ENCODE results near the gene PSMG4.

The PSMG4 gene

DNA sequence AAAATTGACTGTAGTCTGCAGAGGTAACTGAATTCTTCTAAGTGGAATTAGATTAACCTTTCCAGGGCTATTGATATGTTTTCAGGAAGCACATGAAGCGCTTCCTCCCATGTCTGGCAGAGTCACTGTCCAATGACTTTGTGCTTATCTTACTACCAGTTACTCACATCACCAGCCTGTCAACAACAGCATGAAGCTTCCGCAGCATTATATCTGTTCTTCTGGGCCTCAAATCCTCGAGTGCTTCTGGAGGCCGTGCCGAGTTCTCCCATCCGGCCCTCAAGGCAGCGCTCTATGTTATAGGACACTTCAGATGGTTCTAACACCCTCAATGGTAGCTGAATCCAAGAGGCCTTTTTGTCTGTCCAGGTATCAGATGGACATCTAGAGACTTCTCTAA lies 33.2 kb downstream of the PSMG4 start:
- DNase-seq (ENCODE audit: insufficient read length, low spot score) = no peak
- FAIRE-seq = no peak
- no peak for TF ChIP-seq POLR2AphosphoS5 (IDR thresholded peaks at IDR 0.05; ENCODE audit: low read depth, low read length)
- no peak for TF ChIP-seq SPI1 (IDR thresholded peaks at IDR 0.05; ENCODE audit: low read depth, low read length)
- TF ChIP-seq PAX5 (IDR thresholded peaks at IDR 0.05; ENCODE audit: insufficient read depth, low read length, severe bottlenecking) = no peak
- TF ChIP-seq TAF1 (IDR thresholded peaks at IDR 0.05; ENCODE audit: low read depth, low read length) = no peak
- no peak for TF ChIP-seq POLR2A (IDR thresholded peaks at IDR 0.05; ENCODE audit: low read depth, low read length)
- TF ChIP-seq POU2F2 (IDR thresholded peaks at IDR 0.05; ENCODE audit: low read depth, low read length) = no peak

DNA sequence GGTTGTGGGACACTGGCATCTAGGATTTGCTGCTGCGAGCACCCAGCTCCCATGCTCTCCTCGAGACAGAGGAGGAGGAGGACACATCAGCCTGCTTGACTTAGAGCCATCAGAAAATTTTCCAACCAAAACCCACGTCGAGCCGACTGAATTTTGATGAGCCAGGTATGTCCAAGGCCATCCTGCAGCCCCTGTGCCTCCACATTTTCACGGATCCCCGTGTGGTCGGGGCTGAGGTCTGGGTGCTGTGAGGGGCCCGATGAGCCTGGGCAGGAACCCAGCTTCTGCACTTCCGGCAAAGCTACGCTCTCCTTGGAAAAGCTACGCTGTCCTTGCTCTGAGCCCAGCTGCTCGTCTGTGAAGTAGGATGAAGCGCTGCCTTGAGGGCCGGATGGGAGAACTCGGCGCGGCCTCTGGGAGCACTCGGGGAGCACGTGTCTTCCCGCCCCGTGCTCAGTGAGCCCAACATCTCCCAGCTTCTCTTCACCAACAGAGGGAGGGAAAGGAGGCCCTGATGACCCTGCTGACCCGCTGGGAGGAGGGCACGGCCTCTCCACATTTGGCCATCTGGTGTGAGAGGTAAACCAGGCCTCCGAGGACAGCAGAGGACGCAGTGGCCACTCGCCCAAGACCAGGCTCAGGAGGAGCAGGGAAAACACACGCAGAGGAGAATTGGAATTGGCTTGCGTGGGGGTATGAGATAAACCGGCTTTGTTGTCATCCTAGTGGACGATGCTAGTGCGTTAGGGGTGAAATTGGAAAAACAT lies 33.9 kb downstream of the PSMG4 start:
- FAIRE-seq (no peak), DNase-seq (ENCODE audit: insufficient read length, low spot score) (no peak)
- TF ChIP-seq TAF1 (IDR thresholded peaks at IDR 0.05; ENCODE audit: low read depth, low read length) (no peak), SPI1 (IDR thresholded peaks at IDR 0.05; ENCODE audit: low read depth, low read length) (no peak), POU2F2 (IDR thresholded peaks at IDR 0.05; ENCODE audit: low read depth, low read length) (no peak), PAX5 (IDR thresholded peaks at IDR 0.05; ENCODE audit: insufficient read depth, low read length, severe bottlenecking) (no peak), POLR2A (IDR thresholded peaks at IDR 0.05; ENCODE audit: low read depth, low read length) (no peak), POLR2AphosphoS5 (IDR thresholded peaks at IDR 0.05; ENCODE audit: low read depth, low read length) (no peak)

DNA sequence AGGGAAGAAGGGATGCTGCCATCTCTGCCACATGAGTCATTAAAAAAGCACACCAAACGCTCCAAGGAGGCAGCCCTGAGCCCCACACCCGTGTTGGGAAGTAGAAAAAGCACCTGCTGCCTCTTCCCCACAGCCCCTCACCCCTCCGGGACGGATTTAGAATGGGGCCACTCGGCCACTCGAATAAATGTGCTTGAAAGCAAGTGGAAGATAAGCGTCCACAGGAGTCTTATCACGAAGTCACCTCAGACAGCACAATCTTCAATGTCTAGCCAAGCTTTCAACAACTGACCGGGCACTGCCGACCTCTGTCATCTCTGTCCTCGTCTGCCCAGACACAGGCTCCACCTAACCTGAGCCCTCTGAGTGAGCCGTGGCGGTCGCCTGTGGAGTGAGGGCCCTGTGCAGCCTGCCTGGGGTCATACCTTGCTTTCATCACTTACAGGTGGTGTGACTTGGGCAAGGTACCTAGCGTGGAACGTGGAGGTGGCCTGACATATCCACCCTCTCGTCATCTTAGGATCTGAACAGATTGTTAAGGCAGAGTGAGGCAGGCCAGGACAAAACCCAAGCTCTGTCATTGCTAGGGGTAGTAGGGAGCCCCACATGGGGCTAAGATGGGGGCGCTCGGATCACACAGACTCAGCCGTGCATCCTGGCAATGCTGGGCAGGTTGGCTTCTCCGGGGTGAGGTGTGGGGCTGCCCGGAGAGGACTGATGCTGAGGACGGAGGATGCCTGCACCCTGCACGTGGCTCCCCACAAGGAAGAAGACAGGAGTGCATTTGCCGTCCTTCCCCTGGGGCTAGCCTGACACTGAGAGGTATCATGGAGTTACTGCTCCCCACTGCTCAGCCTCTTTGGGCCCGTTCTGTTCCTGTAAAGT lies 34.8 kb downstream of the PSMG4 start:
- no peak for TF ChIP-seq TAF1 (IDR thresholded peaks at IDR 0.05; ENCODE audit: low read depth, low read length)
- no peak for TF ChIP-seq SPI1 (IDR thresholded peaks at IDR 0.05; ENCODE audit: low read depth, low read length)
- no peak for TF ChIP-seq PAX5 (IDR thresholded peaks at IDR 0.05; ENCODE audit: insufficient read depth, low read length, severe bottlenecking)
- TF ChIP-seq POLR2A (IDR thresholded peaks at IDR 0.05; ENCODE audit: low read depth, low read length) = no peak
- no peak for TF ChIP-seq POU2F2 (IDR thresholded peaks at IDR 0.05; ENCODE audit: low read depth, low read length)
- no peak for TF ChIP-seq POLR2AphosphoS5 (IDR thresholded peaks at IDR 0.05; ENCODE audit: low read depth, low read length)
- DNase-seq (ENCODE audit: insufficient read length, low spot score) (no peak), FAIRE-seq (no peak)

DNA sequence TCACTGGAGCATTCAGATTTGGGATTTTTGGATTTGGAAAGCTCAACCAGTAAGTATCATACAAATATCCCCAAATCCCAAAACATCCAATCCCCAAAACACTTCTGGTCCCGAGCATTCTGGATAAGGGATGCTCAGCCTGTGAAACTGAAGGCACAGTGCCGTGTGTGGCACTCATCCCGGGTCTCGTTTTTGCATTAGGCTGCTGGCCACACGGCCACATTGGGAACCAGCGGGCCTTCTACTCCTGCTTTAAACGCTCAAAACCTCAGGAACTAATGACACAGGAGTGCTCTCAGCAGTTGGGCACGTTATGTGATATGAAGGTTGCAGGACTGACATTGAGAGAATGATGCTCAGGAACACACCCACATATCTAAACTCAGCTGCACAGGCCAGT lies 35.6 kb downstream of the PSMG4 start:
- DNase-seq (ENCODE audit: insufficient read length, low spot score) = no peak
- TF ChIP-seq POU2F2 (IDR thresholded peaks at IDR 0.05; ENCODE audit: low read depth, low read length) = no peak
- no peak for TF ChIP-seq PAX5 (IDR thresholded peaks at IDR 0.05; ENCODE audit: insufficient read depth, low read length, severe bottlenecking)
- no peak for FAIRE-seq

DNA sequence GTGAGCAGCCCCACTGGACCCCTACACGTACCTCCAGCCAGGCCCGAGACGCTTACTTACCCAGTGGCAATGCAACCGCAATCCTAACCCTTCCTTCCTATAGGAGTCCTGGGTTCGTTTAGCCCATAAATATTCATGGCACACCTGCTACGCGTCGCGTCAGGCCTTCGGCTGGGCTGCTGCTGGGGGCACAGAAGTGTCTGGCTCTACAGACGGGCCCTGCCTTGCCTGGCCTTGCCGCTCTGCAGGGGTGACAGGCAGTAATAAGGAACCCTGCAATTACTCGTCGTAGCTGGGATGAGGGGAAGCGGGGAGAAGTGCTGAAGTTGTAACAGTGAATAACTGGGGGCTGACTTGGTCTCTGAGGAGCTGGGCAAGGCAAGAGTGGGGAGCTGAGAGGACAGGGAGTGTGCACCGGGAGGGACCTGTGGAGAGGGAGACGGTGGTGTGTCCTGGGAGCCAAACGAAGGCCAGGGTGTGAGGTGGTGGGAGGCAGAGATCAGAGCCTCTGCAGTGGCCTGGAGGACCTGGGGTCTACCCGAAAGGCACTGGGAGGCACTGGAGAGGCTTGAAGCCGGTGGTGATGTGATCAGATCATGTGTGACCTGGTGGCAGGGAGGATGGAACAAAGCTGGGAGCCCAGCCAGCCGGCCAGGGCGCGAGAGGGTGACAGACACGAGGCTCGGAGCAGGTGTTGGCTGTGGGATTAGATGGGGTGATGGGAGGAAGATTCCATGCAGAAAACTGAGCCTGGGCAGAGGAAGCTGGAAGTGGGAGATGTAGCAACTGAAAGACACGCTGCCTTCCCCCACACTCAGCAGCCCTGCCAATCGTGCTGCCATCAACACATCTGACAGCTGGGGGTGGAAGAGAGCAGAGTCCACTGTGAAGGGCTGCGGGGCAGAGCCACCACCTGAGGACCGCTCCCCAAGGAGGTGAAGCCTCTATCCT lies 36.4 kb downstream of the PSMG4 start:
- FAIRE-seq (no peak), DNase-seq (ENCODE audit: insufficient read length, low spot score) (no peak)
- TF ChIP-seq POU2F2 (IDR thresholded peaks at IDR 0.05; ENCODE audit: low read depth, low read length) (no peak), PAX5 (IDR thresholded peaks at IDR 0.05; ENCODE audit: insufficient read depth, low read length, severe bottlenecking) (no peak), TAF1 (IDR thresholded peaks at IDR 0.05; ENCODE audit: low read depth, low read length) (no peak)

DNA sequence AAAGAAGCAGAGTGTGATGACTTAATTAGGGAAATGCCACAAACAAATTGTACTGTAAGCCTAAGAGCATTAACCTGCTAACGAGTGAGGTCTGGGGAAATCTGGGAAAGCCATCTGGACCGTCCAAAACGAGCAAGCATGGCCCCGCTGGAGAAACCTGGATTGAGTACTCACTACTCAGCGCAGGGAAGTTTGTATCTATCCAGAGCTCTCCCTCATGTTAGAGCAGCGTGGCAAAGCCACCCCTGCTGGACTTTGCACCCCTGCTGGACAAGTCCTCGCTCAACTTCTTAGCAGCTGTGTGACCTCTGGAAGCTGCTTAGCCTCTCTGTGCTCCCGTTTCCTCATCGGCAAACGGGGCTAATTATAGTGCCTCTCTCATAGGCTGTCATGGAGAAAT lies 37.3 kb downstream of the PSMG4 start:
- FAIRE-seq = no peak
- DNase-seq (ENCODE audit: insufficient read length, low spot score) = no peak
- TF ChIP-seq PAX5 (IDR thresholded peaks at IDR 0.05; ENCODE audit: insufficient read depth, low read length, severe bottlenecking) (no peak), SPI1 (IDR thresholded peaks at IDR 0.05; ENCODE audit: low read depth, low read length) (no peak), POU2F2 (IDR thresholded peaks at IDR 0.05; ENCODE audit: low read depth, low read length) (no peak), TAF1 (IDR thresholded peaks at IDR 0.05; ENCODE audit: low read depth, low read length) (no peak), POLR2AphosphoS5 (IDR thresholded peaks at IDR 0.05; ENCODE audit: low read depth, low read length) (no peak), POLR2A (IDR thresholded peaks at IDR 0.05; ENCODE audit: low read depth, low read length) (no peak)

DNA sequence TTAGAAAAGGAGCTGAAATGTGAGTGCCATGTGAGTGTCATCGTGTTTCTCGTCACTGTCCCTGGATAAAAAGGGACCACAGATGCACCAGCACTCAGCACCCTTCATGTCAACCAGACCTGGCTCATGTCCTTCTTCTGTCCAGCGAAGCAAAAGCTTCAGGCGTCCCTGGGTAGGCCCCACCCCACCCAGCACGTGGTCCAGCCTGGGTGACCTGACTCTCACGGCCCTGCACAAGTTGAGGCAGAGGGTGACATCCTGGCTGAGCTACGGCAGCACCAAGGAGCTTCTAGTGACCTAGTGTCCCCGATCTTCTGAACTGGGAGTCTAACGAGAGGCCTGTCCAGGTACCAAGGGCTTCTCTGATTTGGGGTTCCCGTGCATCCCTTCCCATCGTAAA lies 37.8 kb downstream of the PSMG4 start:
- no peak for TF ChIP-seq PAX5 (IDR thresholded peaks at IDR 0.05; ENCODE audit: insufficient read depth, low read length, severe bottlenecking)
- TF ChIP-seq POLR2AphosphoS5 (IDR thresholded peaks at IDR 0.05; ENCODE audit: low read depth, low read length) = no peak
- TF ChIP-seq POLR2A (IDR thresholded peaks at IDR 0.05; ENCODE audit: low read depth, low read length) = no peak
- TF ChIP-seq POU2F2 (IDR thresholded peaks at IDR 0.05; ENCODE audit: low read depth, low read length) = no peak
- TF ChIP-seq TAF1 (IDR thresholded peaks at IDR 0.05; ENCODE audit: low read depth, low read length) = no peak
- TF ChIP-seq SPI1 (IDR thresholded peaks at IDR 0.05; ENCODE audit: low read depth, low read length) = no peak
- no peak for DNase-seq (ENCODE audit: insufficient read length, low spot score)
- no peak for FAIRE-seq

DNA sequence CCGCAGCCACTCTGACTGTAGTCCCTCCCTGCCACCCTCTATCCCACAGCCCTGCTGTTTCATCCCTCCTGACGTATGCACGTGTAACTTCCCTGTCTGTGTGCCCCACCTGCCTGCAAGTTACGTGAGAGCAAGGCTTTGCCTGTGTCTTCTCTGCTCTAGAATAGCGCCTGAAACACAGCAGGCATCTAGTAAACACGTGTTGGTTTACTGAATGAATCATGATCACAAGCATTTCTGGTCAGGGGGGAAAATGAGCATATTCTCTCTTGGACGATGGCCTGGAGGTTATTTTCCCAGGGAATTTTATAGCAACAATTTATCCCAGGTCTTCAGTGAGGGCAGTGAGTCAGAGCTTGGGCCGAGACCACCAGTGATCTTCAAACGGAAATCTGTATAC lies 38.3 kb downstream of the PSMG4 start:
- TF ChIP-seq SPI1 (IDR thresholded peaks at IDR 0.05; ENCODE audit: low read depth, low read length) (no peak), TAF1 (IDR thresholded peaks at IDR 0.05; ENCODE audit: low read depth, low read length) (no peak), PAX5 (IDR thresholded peaks at IDR 0.05; ENCODE audit: insufficient read depth, low read length, severe bottlenecking) (no peak), POU2F2 (IDR thresholded peaks at IDR 0.05; ENCODE audit: low read depth, low read length) (no peak), POLR2A (IDR thresholded peaks at IDR 0.05; ENCODE audit: low read depth, low read length) (no peak), POLR2AphosphoS5 (IDR thresholded peaks at IDR 0.05; ENCODE audit: low read depth, low read length) (no peak)
- DNase-seq (ENCODE audit: insufficient read length, low spot score) = no peak
- no peak for FAIRE-seq

DNA sequence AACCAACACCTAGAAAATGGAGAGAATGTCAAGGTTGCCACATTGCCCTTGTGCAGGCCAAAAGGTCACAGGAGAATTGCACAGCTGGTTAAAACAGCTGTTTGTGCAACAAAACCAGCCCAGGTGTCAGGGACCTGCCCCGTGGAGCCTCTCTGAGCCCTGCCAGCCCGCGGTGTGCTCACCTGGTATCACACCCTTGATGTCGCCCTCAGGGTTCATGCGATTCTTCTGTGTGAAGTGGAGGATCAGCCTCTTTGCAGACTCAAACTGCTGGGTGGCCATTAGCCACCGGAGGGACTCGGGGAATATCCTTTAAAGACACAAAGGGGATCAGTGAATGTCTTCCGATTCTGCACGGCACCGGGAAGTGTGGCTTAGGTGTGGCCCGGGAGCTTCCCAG lies 39.2 kb downstream of the PSMG4 start:
- TF ChIP-seq POU2F2 (IDR thresholded peaks at IDR 0.05; ENCODE audit: low read depth, low read length) (no peak), PAX5 (IDR thresholded peaks at IDR 0.05; ENCODE audit: insufficient read depth, low read length, severe bottlenecking) (no peak), POLR2A (IDR thresholded peaks at IDR 0.05; ENCODE audit: low read depth, low read length) (no peak), POLR2AphosphoS5 (IDR thresholded peaks at IDR 0.05; ENCODE audit: low read depth, low read length) (no peak), SPI1 (IDR thresholded peaks at IDR 0.05; ENCODE audit: low read depth, low read length) (no peak), TAF1 (IDR thresholded peaks at IDR 0.05; ENCODE audit: low read depth, low read length) (no peak)
- FAIRE-seq (no peak), DNase-seq (ENCODE audit: insufficient read length, low spot score) (no peak)
